Liver (tissue), 9 donors: Measurements from ENCODE around the gene ISX. TPM values are rescaled to one million over a fixed set of nuclear protein-coding genes. Genes with fewer than 3 reads are reported as not detected.

Experiments used
- DNase-seq: peaks from one replicate; pipeline ENCODE4 v3.0.0-alpha.2; 2017; ENCODE audit warnings: low spot score
- H3K27ac ChIP-seq, 2 donors: one replicate each; pipeline ENCODE4 v1.7.0; 2013; ENCODE audit warnings: inconsistent platforms in 2 of 2, low read length in 2 of 2, control low read depth in 1 of 2, low read depth in 1 of 2, mild to moderate bottlenecking in 1 of 2
- H3K27me3 ChIP-seq, 4 donors: one replicate each; pipeline versions ENCODE4 v1.6.1 to v1.7.0; 2013; ENCODE audit warnings: low read length in 3 of 4, inconsistent platforms in 1 of 4, mild to moderate bottlenecking in 1 of 4, moderate library complexity in 1 of 4; ENCODE audit not compliant: control insufficient read depth in 4 of 4, insufficient read depth in 4 of 4
- H3K36me3 ChIP-seq, 4 donors: one replicate each; pipeline versions ENCODE4 v1.6.1 to v1.7.0; 2013; ENCODE audit warnings: low read length in 3 of 4, mild to moderate bottlenecking in 3 of 4, low read depth in 1 of 4, moderate library complexity in 1 of 4; ENCODE audit not compliant: control insufficient read depth in 4 of 4, insufficient read depth in 3 of 4
- H3K4me1 ChIP-seq, 4 donors: one replicate each; pipeline versions ENCODE4 v1.6.1 to v1.7.0; 2013; ENCODE audit warnings: low read length in 3 of 4, mild to moderate bottlenecking in 3 of 4, moderate library complexity in 1 of 4; ENCODE audit not compliant: control insufficient read depth in 4 of 4, insufficient read depth in 4 of 4
- H3K4me3 ChIP-seq, 3 donors: one replicate each; pipeline versions ENCODE4 v1.6.1 to v1.7.0; 2013; ENCODE audit warnings: low read length in 3 of 3, control low read depth in 1 of 3, low read depth in 1 of 3, mild to moderate bottlenecking in 1 of 3
- H3K9ac ChIP-seq, 2 donors: one replicate each; pipeline ENCODE4 v1.7.0; 2013; ENCODE audit warnings: low read length in 2 of 2, mild to moderate bottlenecking in 2 of 2, moderate library complexity in 2 of 2, control low read depth in 1 of 2, low read depth in 1 of 2
- H3K9me3 ChIP-seq, 4 donors: one replicate each; pipeline versions ENCODE4 v1.6.1 to v1.7.0; 2013; ENCODE audit warnings: low read length in 3 of 4; ENCODE audit not compliant: control insufficient read depth in 4 of 4
- ATF3 ChIP-seq: IDR thresholded peaks from 2 replicates; pipeline ENCODE4 v1.6.1; 2016; ENCODE audit warnings: antibody characterized with exemption
- CTCF ChIP-seq: fragments of 150-350 bp; IDR thresholded peaks from 2 replicates; pipeline ENCODE4 v1.5.1; 2017; ENCODE audit warnings: improper control_type of control experiment, low read depth, low read length; ENCODE audit not compliant: missing input control
- EGR1 ChIP-seq, 2 donors: IDR thresholded peaks; 2 replicates each; pipeline ENCODE4 v1.6.1; 2016 to 2018; ENCODE audit warnings: antibody characterized with exemption in 2 of 2, low read depth in 2 of 2
- FOXA1 ChIP-seq: IDR thresholded peaks from 2 replicates; pipeline ENCODE4 v1.6.1; 2016; ENCODE audit warnings: antibody characterized with exemption
- FOXA2 ChIP-seq: IDR thresholded peaks from 2 replicates; pipeline ENCODE4 v1.6.1; 2016; ENCODE audit warnings: antibody characterized with exemption
- GABPA ChIP-seq, 2 donors: IDR thresholded peaks in 1 of 2; conservative IDR thresholded peaks in 1 of 2; 2 replicates each; pipeline ENCODE4 v1.6.1; 2016; ENCODE audit warnings: antibody characterized with exemption in 2 of 2, mild to moderate bottlenecking in 1 of 2, moderate library complexity in 1 of 2
- HNF4A ChIP-seq, 2 donors: conservative IDR thresholded peaks; 2 replicates each; pipeline ENCODE4 v1.6.1; 2016; ENCODE audit warnings: antibody characterized with exemption in 2 of 2, mild to moderate bottlenecking in 2 of 2
- HNF4G ChIP-seq: IDR thresholded peaks from 2 replicates; pipeline ENCODE4 v1.6.1; 2016; ENCODE audit warnings: antibody characterized with exemption
- JUND ChIP-seq, 2 donors: IDR thresholded peaks; 2 replicates each; pipeline ENCODE4 v1.6.1; 2016; ENCODE audit warnings: antibody characterized with exemption in 2 of 2
- MAX ChIP-seq: IDR thresholded peaks from 2 replicates; pipeline ENCODE4 v1.6.1; 2016; ENCODE audit warnings: antibody characterized with exemption
- NR2F2 ChIP-seq: IDR thresholded peaks from 2 replicates; pipeline ENCODE4 v1.6.1; 2016; ENCODE audit warnings: antibody characterized with exemption
- RAD21 ChIP-seq, 2 donors: IDR thresholded peaks; 2 replicates each; pipeline ENCODE4 v1.6.1; 2016; ENCODE audit warnings: antibody characterized with exemption in 2 of 2, mild to moderate bottlenecking in 2 of 2
- REST ChIP-seq: IDR thresholded peaks from 2 replicates; pipeline ENCODE4 v1.6.1; 2016; ENCODE audit warnings: antibody characterized with exemption, mild to moderate bottlenecking
- RXRA ChIP-seq, 2 donors: IDR thresholded peaks; 2 replicates each; pipeline ENCODE4 v1.6.1; 2017 to 2018; ENCODE audit warnings: antibody characterized with exemption in 2 of 2, mild to moderate bottlenecking in 1 of 2
- SP1 ChIP-seq: IDR thresholded peaks from 2 replicates; pipeline ENCODE4 v1.6.1; 2018; ENCODE audit warnings: antibody characterized with exemption, mild to moderate bottlenecking
- TAF1 ChIP-seq: conservative IDR thresholded peaks from 2 replicates; pipeline ENCODE4 v1.6.1; 2016; ENCODE audit warnings: antibody characterized with exemption, mild to moderate bottlenecking
- YY1 ChIP-seq: IDR thresholded peaks from 2 replicates; pipeline ENCODE4 v1.6.1; 2016; ENCODE audit warnings: antibody characterized with exemption, mild to moderate bottlenecking
- ZBTB33 ChIP-seq: IDR thresholded peaks from 2 replicates; pipeline ENCODE4 v1.6.1; 2016; ENCODE audit warnings: antibody characterized with exemption
- whole genome bisulfite sequencing: extraction: QIAGEN DNeasy Blood & Tissue Kit; methylation state at CpG from one replicate; pipeline ENCODE4 v1.1.7; 2013; 5-methylcytosine and 5-hydroxymethylcytosine counted together
- polyA plus RNA-seq, 2 donors: library from polyadenylated mRNA; stranded (reverse) in 1 of 2; unstranded in 1 of 2; fragments of 200-250 nt in 1 of 2; fragments of >200 nt in 1 of 2; fragmentation: Nextera tagmentation in 1 of 2; extraction: Ambion mirVana in 1 of 2; gene quantifications; one replicate each; pipeline versions ENCODE4 v1.2.1 to v1.2.3, GENCODE V29; 2013 to 2015
- total RNA-seq, 2 donors: library from RNA; depleted of rRNA; stranded (reverse); fragments of >200 nt; gene quantifications; one replicate each; pipeline ENCODE4 v1.2.3, GENCODE V29; 2014
- donor health status: healthy.
- donor health status: healthy.
- donor health status: healthy.
- donor health status: healthy.
- donor health status: healthy.

The ISX gene
- total and polyA plus RNA-seq, 4 donors, result 0.03 to 2.7 TPM; not detected in 2

- Histone ChIP-seq H3K9me3 (no peaks in the 10 kb centered on the region), H3K27me3 (peaks cover 0 to 4% (median under 1%) of the 10 kb centered on the region in 4 donors), H3K4me3 (no peak overlapping the region), H3K4me1 (no peaks in the 10 kb centered on the region), H3K9ac (no peak overlapping the region), H3K36me3 (no peaks in the 10 kb centered on the region), H3K27ac (no peak overlapping the region)
- DNase-seq, result no peak
- TF ChIP-seq ZBTB33, result no peak
- TF ChIP-seq FOXA2, result no peak
- TF ChIP-seq CTCF, result no peak
- no peak for TF ChIP-seq EGR1 (IDR thresholded peaks at IDR 0.05; ENCODE audit: low read depth in 2 of 2)
- TF ChIP-seq HNF4G, result no peak
- no peak for TF ChIP-seq JUND (IDR thresholded peaks at IDR 0.05)
- no peak for TF ChIP-seq ATF3
- TF ChIP-seq TAF1, result no peak
- TF ChIP-seq YY1, result no peak
- no peak for TF ChIP-seq SP1
- TF ChIP-seq REST, result no peak
- TF ChIP-seq RAD21 (IDR thresholded peaks at IDR 0.05), result no peak
- no peak for TF ChIP-seq NR2F2
- no peak for TF ChIP-seq GABPA (IDR thresholded peaks at IDR 0.05 in 1 of 2, conservative IDR thresholded peaks at IDR 0.05 in 1 of 2)
- TF ChIP-seq HNF4A (conservative IDR thresholded peaks at IDR 0.05), result no peak
- no peak for TF ChIP-seq FOXA1
- no peak for TF ChIP-seq RXRA (IDR thresholded peaks at IDR 0.05)
- no peak for TF ChIP-seq MAX
- WGBS, result 70% methylated on average over 3 of the region's 3 CpGs
Measured at GRCh38 chr22:35098921-35099320, 33.0 kb downstream of the ISX start.
